ENCODE results near the gene PCNX2.

- TF ChIP-seq CTCF (IDR thresholded peaks at IDR 0.05) (no peak), POLR2A (IDR thresholded peaks at IDR 0.05) (no peak)
Measured at GRCh38 chr1:232978091-232978634, 317.4 kb downstream of the PCNX2 start.

Measured in body of pancreas (tissue), 4 donors.